Ishikawa (cell line): ENCODE measurements around the gene U2AF2.

Source experiments
- CEBPB ChIP-seq: IDR thresholded peaks from 2 replicates; pipeline ENCODE4 v1.6.1; 2012
- CREB1 ChIP-seq: IDR thresholded peaks from 2 replicates; pipeline ENCODE4 v1.6.1; 2012; ENCODE audit warnings: low read depth
- EGR1 ChIP-seq: IDR thresholded peaks from 2 replicates; pipeline ENCODE4 v1.6.1; 2012
- EP300 ChIP-seq: IDR thresholded peaks from 2 replicates; pipeline ENCODE4 v1.6.1; 2012; ENCODE audit warnings: borderline replicate concordance
- FOXM1 ChIP-seq: IDR thresholded peaks from 2 replicates; pipeline ENCODE4 v1.6.1; 2012; ENCODE audit warnings: low read depth, borderline replicate concordance
- NFIC ChIP-seq: IDR thresholded peaks from 2 replicates; pipeline ENCODE4 v1.6.1; 2012
- RAD21 ChIP-seq: IDR thresholded peaks from 2 replicates; pipeline ENCODE4 v1.6.1; 2012; ENCODE audit warnings: low read depth
- TAF1 ChIP-seq: IDR thresholded peaks from 2 replicates; pipeline ENCODE4 v1.6.1; 2012; ENCODE audit warnings: low read depth, mild to moderate bottlenecking
- TCF12 ChIP-seq: IDR thresholded peaks from 2 replicates; pipeline ENCODE4 v1.6.1; 2012; ENCODE audit warnings: low read depth
- TEAD4 ChIP-seq: IDR thresholded peaks from 2 replicates; pipeline ENCODE4 v1.6.1; 2012
- YY1 ChIP-seq: IDR thresholded peaks from 2 replicates; pipeline ENCODE4 v1.6.1; 2012; ENCODE audit warnings: low read depth
- ZBTB7A ChIP-seq: IDR thresholded peaks from 2 replicates; pipeline ENCODE4 v1.6.1; 2012; ENCODE audit warnings: low read depth
- TF ChIP-seq, protein P1 (sequence below): IDR thresholded peaks from 2 replicates; pipeline ENCODE4 v1.6.1; 2012
- TF ChIP-seq, protein P2 (sequence below): IDR thresholded peaks from 2 replicates; pipeline ENCODE4 v1.6.1; 2012; ENCODE audit warnings: low read depth, mild to moderate bottlenecking
- TF ChIP-seq, protein P3 (sequence below): IDR thresholded peaks from 2 replicates; pipeline ENCODE4 v1.6.1; 2012

Gene U2AF2

DNA sequence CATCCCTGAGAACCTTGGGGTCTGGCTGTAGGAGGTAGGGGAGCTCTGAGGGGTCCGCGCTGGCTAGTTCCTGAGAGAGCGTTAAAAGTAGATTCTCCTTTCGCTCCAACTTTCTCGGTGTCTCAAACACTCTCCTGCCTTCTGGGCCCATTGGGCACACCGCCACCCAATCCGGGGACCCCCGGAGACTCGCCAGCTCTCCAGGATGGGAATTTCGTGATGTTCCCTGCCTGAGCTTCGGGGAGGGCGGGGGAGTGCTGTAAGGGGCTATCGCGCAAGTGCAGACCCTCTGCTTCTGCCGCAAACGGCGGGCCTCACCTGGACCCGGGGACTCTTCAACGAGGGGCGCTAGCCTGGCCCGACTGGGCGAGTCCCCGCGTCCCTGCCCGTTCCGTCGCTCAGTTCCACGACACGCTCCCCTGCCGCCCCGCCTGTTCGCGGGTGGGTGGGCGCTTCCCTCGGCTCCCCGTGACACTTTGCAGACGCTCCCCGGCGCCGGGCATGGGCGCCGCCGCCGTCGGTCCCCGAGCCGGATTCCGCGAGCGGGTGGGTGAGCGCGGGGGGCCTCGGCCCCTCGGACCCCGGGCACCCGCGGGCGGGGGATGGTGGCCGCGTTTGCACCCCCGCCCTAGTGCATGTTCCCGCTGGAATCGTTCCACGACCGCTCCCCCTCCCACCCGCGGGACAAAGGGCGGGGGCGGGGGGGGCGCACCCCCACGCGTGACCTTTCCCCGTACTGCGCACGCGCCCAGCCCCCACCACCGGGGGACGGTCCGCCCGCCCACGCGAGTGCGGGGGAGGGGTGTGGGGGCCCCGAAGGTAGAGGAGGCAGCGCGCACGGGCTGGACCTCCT, 6.9 kb upstream of the U2AF2 start, which contains the start of gene CCDC106:
TSS of gene CCDC106 (plus strand) at position 481 of the 853 bp plus-strand sequence. CDS start 835 bp downstream, outside the sequence.
- TF ChIP-seq, protein P1, sequence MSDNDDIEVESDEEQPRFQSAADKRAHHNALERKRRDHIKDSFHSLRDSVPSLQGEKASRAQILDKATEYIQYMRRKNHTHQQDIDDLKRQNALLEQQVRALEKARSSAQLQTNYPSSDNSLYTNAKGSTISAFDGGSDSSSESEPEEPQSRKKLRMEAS: 0 out of 2 replicates have a peak, but pooled peaks have one; percentile 23
- 0 out of 2 replicates have a peak, but pooled peaks have one; percentile 0 for TF ChIP-seq TCF12
- peak; percentile 94 for TF ChIP-seq EGR1
- TF ChIP-seq YY1: peak; percentile 59; the same call in 1 of the 2 replicates
- TF ChIP-seq TAF1: peak; percentile 42; the same call in 1 of the 2 replicates
- no peak for TF ChIP-seq FOXM1
- peak; percentile 4; the same call in 1 of the 2 replicates for TF ChIP-seq TEAD4
- TF ChIP-seq ZBTB7A: peak; percentile 79
- no peak for TF ChIP-seq NFIC

DNA sequence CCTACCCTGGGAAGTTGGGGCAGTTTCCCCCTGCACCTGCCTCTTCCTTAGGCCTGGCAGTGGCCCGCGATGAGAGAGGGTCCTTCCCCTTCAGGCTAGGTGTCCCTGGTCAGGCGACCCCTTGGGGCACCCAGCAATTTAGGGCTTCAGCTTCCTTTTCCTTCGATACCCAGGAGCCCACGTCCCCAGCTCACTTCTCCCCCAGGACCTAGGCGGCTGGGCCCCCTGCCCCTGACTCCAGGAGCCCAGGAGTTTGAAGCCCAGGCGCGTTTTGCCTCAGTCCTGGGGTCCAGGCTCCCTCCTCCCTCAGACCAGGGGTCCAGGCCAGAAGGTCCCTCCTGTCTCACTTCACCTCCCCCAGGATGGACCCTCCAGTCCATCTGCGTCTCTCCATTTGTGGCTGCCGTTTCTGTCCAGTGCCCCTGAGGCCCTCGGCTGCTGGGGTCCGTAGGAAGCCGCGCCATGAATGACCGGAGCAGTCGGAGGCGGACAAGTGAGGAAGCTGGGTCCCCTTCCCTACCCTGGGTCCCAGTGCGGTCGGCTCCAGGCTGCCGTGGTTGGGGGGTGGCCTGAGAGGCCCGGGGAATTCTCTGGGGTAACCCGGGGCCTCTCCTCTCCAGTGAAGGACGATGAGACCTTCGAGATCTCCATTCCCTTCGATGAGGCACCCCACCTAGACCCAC, 6.1 kb upstream of the U2AF2 start:
- TF ChIP-seq TAF1: no peak
- no peak for TF ChIP-seq YY1
- TF ChIP-seq, protein P1: no peak
- TF ChIP-seq, protein P2, sequence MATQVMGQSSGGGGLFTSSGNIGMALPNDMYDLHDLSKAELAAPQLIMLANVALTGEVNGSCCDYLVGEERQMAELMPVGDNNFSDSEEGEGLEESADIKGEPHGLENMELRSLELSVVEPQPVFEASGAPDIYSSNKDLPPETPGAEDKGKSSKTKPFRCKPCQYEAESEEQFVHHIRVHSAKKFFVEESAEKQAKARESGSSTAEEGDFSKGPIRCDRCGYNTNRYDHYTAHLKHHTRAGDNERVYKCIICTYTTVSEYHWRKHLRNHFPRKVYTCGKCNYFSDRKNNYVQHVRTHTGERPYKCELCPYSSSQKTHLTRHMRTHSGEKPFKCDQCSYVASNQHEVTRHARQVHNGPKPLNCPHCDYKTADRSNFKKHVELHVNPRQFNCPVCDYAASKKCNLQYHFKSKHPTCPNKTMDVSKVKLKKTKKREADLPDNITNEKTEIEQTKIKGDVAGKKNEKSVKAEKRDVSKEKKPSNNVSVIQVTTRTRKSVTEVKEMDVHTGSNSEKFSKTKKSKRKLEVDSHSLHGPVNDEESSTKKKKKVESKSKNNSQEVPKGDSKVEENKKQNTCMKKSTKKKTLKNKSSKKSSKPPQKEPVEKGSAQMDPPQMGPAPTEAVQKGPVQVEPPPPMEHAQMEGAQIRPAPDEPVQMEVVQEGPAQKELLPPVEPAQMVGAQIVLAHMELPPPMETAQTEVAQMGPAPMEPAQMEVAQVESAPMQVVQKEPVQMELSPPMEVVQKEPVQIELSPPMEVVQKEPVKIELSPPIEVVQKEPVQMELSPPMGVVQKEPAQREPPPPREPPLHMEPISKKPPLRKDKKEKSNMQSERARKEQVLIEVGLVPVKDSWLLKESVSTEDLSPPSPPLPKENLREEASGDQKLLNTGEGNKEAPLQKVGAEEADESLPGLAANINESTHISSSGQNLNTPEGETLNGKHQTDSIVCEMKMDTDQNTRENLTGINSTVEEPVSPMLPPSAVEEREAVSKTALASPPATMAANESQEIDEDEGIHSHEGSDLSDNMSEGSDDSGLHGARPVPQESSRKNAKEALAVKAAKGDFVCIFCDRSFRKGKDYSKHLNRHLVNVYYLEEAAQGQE: no peak

DNA sequence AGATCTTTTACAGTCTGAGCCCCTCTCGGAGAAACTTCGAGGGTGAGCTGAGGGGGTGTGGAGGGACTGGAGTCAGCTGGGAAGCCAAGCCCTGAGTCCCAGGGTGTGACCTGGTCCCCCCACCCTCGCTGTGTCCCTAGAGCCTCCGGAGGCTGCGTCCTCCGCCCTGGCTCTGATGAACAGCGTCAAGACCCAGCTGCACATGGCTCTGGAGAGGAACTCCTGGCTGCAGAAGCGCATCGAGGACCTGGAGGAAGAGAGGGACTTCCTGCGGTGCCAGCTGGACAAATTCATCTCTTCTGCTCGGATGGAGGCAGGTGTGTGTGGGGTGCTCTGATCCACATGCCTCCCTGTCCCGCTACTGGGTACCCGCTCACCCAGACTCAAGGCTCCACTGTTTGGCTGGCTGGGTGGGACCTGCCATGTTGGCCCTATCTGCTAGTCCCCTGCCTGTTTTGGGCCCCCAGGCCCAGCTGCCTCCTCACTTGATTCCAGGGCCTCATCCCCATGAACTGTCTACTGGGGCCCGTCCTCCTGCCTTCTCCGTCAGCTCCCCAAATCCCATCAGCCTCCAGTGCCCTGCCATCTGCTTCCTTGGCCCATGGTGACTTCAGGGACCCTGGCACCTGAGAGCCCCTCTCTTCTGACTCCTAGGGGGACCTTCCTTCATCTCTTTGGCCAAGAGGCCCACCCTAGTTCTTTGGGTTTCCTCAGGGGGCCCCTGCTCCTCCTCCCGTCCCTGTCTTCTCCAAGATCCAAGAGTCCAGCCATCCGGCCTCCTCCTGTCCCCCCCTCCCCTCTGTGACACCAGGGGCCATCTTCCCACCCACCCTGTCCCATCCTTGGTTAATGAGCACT, 5.3 kb upstream of the U2AF2 start:
- TF ChIP-seq NFIC (no peak), YY1 (no peak), TAF1 (no peak), CREB1 (no peak), RAD21 (no peak), TEAD4 (no peak), TCF12 (no peak), CEBPB (no peak), EGR1 (no peak), FOXM1 (no peak), EP300 (no peak), ZBTB7A (no peak)
- TF ChIP-seq, protein P1: no peak
- TF ChIP-seq, protein P2: no peak
- TF ChIP-seq, protein P3, sequence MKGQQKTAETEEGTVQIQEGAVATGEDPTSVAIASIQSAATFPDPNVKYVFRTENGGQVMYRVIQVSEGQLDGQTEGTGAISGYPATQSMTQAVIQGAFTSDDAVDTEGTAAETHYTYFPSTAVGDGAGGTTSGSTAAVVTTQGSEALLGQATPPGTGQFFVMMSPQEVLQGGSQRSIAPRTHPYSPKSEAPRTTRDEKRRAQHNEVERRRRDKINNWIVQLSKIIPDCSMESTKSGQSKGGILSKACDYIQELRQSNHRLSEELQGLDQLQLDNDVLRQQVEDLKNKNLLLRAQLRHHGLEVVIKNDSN: no peak

DNA sequence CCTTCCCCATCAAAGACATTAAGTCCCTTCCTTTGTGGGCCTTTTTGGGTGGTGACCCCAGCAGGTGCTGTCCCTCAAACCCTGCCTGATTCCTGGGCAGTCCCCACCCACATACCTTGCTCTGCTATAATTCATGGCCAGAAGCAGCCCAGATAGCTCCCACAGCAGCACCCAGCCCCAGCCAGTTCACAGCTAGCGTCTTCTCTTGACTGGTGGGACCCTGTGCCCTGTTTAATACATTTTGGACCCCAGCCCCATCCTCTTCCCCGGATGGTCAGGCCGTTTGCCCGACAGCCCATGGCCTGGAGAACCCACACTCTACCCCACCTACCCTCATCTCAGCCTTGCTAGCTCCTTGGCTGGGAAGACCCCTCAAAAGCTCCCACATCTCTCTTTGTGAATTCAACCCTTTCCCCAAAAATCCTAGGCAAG, 4.7 kb upstream of the U2AF2 start:
- TF ChIP-seq, protein P1: no peak
- TF ChIP-seq TCF12 (no peak), TAF1 (no peak), EGR1 (no peak), CEBPB (no peak), EP300 (no peak)
- TF ChIP-seq, protein P2: no peak
